Inferior parietal cortex (tissue), 1 donor: ENCODE data around the gene HARS1.
"Not testable (repeated sequence)": the region's sequence is repeated elsewhere in the genome, so short reads cannot be mapped to it uniquely, and the experiment has no call there.

ENCODE experiments used
- DNase-seq: peaks from one replicate; pipeline ENCODE4 v3.0.0-alpha.2; 2016; ENCODE audit errors: extremely low spot score

The HARS1 gene

GRCh38 chr5:140690941-140691924 is at the start of gene HARS1, which contains the start of gene HARS2:
HARS1 (minus strand) TSS chr5:140691370; CDS start chr5:140691304, 66 bp downstream.
HARS2 (plus strand) TSS chr5:140691455; CDS start chr5:140691649, 194 bp downstream.
- DNase-seq: peak; percentile 94

GRCh38 chr5:140737486-140737885 is 46.3 kb upstream of the HARS1 start:
- DNase-seq: no peak

GRCh38 chr5:140734354-140734753 is 43.2 kb upstream of the HARS1 start:
- DNase-seq: no peak

GRCh38 chr5:140733098-140733497 is 41.9 kb upstream of the HARS1 start:
- no peak for DNase-seq

GRCh38 chr5:140725799-140726471 is 34.8 kb upstream of the HARS1 start:
- peak; percentile 54 for DNase-seq

GRCh38 chr5:140721395-140721794 is 30.2 kb upstream of the HARS1 start:
- DNase-seq: not testable (repeated sequence)

- not testable (repeated sequence) for DNase-seq
Measured at GRCh38 chr5:140720738-140721137, 29.6 kb upstream of the HARS1 start.

GRCh38 chr5:140718266-140718592 is 27.1 kb upstream of the HARS1 start:
- DNase-seq: no peak

- not testable (repeated sequence) for DNase-seq
Measured at GRCh38 chr5:140716238-140716637, 25.1 kb upstream of the HARS1 start.

GRCh38 chr5:140713562-140714094 is 22.5 kb upstream of the HARS1 start:
- DNase-seq: no peak

- DNase-seq: no peak
Measured at GRCh38 chr5:140711794-140712193, 20.6 kb upstream of the HARS1 start.

- peak; percentile 84 for DNase-seq
Measured at GRCh38 chr5:140710899-140711552, 19.9 kb upstream of the HARS1 start.

- DNase-seq: not testable (repeated sequence)
Measured at GRCh38 chr5:140708787-140709186, 17.6 kb upstream of the HARS1 start.

GRCh38 chr5:140707812-140708211 is 16.6 kb upstream of the HARS1 start:
- DNase-seq: no peak

- DNase-seq: peak; percentile 100
Measured at GRCh38 chr5:140700177-140701144, 9.3 kb upstream of the HARS1 start, which contains the start of gene ZMAT2. ZMAT2 (plus strand) TSS chr5:140700447; CDS start chr5:140700461, 14 bp downstream.

- DNase-seq: no peak
Measured at GRCh38 chr5:140696891-140697492, 5.8 kb upstream of the HARS1 start.

- no peak for DNase-seq
Measured at GRCh38 chr5:140694276-140694675, 3.1 kb upstream of the HARS1 start.

GRCh38 chr5:140690376-140690932 is 716 bp downstream of the HARS1 start:
- no peak for DNase-seq

GRCh38 chr5:140678993-140679392 is 12.2 kb downstream of the HARS1 start:
- DNase-seq: no peak

GRCh38 chr5:140677947-140678346 is 13.2 kb downstream of the HARS1 start:
- DNase-seq: no peak
